ENCODE results near the gene APELA.

GRCh38 chr4:164880489-164881262 lies 3.7 kb downstream of the APELA start:
- TF ChIP-seq POLR2AphosphoS5 (IDR thresholded peaks at IDR 0.05) (no peak), CTCF (IDR thresholded peaks at IDR 0.05; ENCODE audit: poor library complexity, severe bottlenecking) (no peak), EZH2 (IDR thresholded peaks at IDR 0.05; ENCODE audit: borderline replicate concordance, insufficient read depth, low read length, poor library complexity, severe bottlenecking) (no peak), REST (IDR thresholded peaks at IDR 0.05; ENCODE audit: borderline replicate concordance) (no peak), TAF1 (IDR thresholded peaks at IDR 0.05; ENCODE audit: low read depth) (no peak), MXI1 (conservative IDR thresholded peaks at IDR 0.05; ENCODE audit: poor library complexity, severe bottlenecking) (no peak), EP300 (conservative IDR thresholded peaks at IDR 0.05; ENCODE audit: poor library complexity, severe bottlenecking) (no peak), SMC3 (conservative IDR thresholded peaks at IDR 0.05; ENCODE audit: poor library complexity) (no peak)

Measured in neural cell (in vitro differentiated cells).